Measurements from ENCODE around the gene SMOC2.

SMOC2 gene

DNA sequence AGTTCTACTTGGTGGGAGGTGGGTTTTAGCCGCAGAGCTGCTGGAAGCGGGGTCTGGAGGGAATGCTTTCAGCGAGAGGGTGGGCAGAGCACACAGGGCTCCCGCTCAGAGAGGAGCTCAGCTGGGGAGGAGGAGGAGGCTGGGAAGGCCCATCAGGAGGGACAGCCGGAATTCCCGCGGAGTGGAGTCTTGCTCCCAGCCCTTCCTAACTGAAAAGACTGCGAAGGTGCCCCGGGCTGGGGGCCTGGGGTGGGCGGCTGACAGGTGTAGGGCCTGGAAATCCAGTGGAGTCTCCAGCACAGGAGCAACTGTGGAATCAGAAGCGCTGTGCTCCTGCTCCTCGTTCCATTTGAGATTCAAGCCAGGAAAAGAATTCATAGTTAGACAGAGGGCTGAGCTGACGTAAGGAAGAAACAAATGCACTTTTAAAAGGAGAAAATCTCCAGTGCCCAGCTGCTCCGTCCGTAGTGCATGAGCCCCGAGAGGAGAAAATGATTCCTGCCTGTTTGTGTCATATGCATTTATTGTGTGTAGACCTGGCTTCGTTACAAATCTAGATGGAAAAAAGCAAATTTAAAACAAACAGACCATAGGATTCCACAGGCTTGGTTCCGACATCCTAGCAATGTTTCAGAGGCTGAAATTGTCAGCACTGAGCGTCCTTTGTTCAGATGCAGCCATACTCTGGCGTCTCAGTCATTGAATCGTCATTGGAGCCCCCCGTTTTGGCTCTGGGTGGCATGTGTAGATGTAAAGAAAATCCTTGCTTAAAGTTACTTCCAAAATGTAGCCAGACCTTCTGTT is 197.7 kb downstream of the SMOC2 start:
- H3K4me3 ChIP-seq (ENCODE audit: low read length) = no peak overlapping the region
- TF ChIP-seq, protein P1, sequence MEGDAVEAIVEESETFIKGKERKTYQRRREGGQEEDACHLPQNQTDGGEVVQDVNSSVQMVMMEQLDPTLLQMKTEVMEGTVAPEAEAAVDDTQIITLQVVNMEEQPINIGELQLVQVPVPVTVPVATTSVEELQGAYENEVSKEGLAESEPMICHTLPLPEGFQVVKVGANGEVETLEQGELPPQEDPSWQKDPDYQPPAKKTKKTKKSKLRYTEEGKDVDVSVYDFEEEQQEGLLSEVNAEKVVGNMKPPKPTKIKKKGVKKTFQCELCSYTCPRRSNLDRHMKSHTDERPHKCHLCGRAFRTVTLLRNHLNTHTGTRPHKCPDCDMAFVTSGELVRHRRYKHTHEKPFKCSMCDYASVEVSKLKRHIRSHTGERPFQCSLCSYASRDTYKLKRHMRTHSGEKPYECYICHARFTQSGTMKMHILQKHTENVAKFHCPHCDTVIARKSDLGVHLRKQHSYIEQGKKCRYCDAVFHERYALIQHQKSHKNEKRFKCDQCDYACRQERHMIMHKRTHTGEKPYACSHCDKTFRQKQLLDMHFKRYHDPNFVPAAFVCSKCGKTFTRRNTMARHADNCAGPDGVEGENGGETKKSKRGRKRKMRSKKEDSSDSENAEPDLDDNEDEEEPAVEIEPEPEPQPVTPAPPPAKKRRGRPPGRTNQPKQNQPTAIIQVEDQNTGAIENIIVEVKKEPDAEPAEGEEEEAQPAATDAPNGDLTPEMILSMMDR (IDR thresholded peaks at IDR 0.05; ENCODE audit: low read depth, low read length) = no peak
- TF ChIP-seq EZH2phosphoT487 (IDR thresholded peaks at IDR 0.05; ENCODE audit: low read depth) = no peak
- H2AFZ ChIP-seq (ENCODE audit: low read depth, low read length) = no peak overlapping the region
- no peaks in the 10 kb centered on the region for H3K27me3 ChIP-seq (ENCODE audit: low read depth, low read length)
- H3K9me3 ChIP-seq (ENCODE audit: insufficient read depth, low read length) = no peaks in the 10 kb centered on the region
- no peaks in the 10 kb centered on the region for H3K36me3 ChIP-seq (replicated peaks; ENCODE audit: low read depth, low read length)
- H3K4me1 ChIP-seq (ENCODE audit: low read length) = no peaks in the 10 kb centered on the region
- no peaks in the 10 kb centered on the region for H3K79me2 ChIP-seq (ENCODE audit: low read length)
- H3K9ac ChIP-seq (ENCODE audit: low read length) = no peak overlapping the region
- no peaks in the 10 kb centered on the region for H4K20me1 ChIP-seq (ENCODE audit: insufficient read depth, low read length)
- no peak overlapping the region for H3K27ac ChIP-seq (ENCODE audit: low read length)
- H3K4me2 ChIP-seq (ENCODE audit: low read length) = no peak overlapping the region

DNA sequence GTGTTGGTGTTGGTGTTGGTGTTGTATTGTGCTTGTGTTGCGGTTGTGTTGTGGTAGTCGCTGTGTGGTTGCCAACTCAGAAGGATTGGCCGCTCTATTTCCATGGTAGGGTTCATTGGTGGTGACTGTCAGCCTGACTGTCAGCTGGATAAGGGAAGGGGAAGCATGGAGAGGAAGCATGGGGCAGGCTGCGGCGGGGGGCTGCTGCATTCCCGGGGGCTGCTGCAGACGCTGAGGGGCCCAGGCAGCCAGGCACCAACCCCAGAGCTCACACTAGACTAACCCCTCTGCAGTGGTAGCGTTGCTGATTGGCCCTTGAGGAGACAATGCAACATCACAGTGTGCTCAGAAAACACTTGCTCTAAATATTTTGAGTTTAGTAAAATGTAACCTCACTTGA is 199.2 kb downstream of the SMOC2 start:
- TF ChIP-seq EZH2phosphoT487 (IDR thresholded peaks at IDR 0.05; ENCODE audit: low read depth) = no peak
- TF ChIP-seq, protein P1 (IDR thresholded peaks at IDR 0.05; ENCODE audit: low read depth, low read length) = no peak
- H3K9ac ChIP-seq (ENCODE audit: low read length) = no peak overlapping the region

DNA sequence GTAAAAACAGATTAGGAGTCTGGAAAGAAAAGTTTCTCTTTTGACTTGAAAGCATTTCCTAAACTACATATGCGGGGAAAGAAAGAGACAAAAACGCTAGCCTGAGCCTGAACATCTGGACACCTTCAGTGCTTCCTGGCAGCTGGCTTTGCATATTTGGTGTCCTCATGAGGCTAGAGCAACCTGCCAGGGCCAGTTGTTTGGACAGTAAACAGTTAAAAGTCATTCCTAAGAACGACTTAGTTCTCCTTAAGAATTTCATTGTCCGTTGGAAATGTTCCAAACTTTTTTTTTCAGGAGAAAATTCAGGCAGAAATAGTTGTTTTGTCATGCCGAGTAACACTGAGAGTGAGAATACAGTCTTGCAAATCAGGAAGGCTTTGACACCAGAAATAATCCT is 199.8 kb downstream of the SMOC2 start:
- Histone ChIP-seq H3K9me3 (ENCODE audit: insufficient read depth, low read length) (no peaks in the 10 kb centered on the region), H3K27me3 (ENCODE audit: low read depth, low read length) (no peaks in the 10 kb centered on the region), H4K20me1 (ENCODE audit: insufficient read depth, low read length) (no peaks in the 10 kb centered on the region), H2AFZ (ENCODE audit: low read depth, low read length) (no peak overlapping the region), H3K9ac (ENCODE audit: low read length) (no peak overlapping the region), H3K4me2 (ENCODE audit: low read length) (no peak overlapping the region), H3K27ac (ENCODE audit: low read length) (no peak overlapping the region), H3K36me3 (replicated peaks; ENCODE audit: low read depth, low read length) (no peaks in the 10 kb centered on the region), H3K4me1 (ENCODE audit: low read length) (no peaks in the 10 kb centered on the region), H3K4me3 (ENCODE audit: low read length) (no peak overlapping the region), H3K79me2 (ENCODE audit: low read length) (no peaks in the 10 kb centered on the region)
- TF ChIP-seq, protein P1 (IDR thresholded peaks at IDR 0.05; ENCODE audit: low read depth, low read length) = no peak
- TF ChIP-seq EZH2phosphoT487 (IDR thresholded peaks at IDR 0.05; ENCODE audit: low read depth) = no peak

More for the DNA sequence above, 199.2 kb downstream of the SMOC2 start:
- no peak overlapping the region for H2AFZ ChIP-seq (ENCODE audit: low read depth, low read length)
- no peaks in the 10 kb centered on the region for H3K27me3 ChIP-seq (ENCODE audit: low read depth, low read length)
- H3K4me1 ChIP-seq (ENCODE audit: low read length) = no peaks in the 10 kb centered on the region
- H3K4me3 ChIP-seq (ENCODE audit: low read length) = no peak overlapping the region
- no peaks in the 10 kb centered on the region for H3K79me2 ChIP-seq (ENCODE audit: low read length)
- H4K20me1 ChIP-seq (ENCODE audit: insufficient read depth, low read length) = no peaks in the 10 kb centered on the region
- H3K36me3 ChIP-seq (replicated peaks; ENCODE audit: low read depth, low read length) = no peaks in the 10 kb centered on the region
- H3K9me3 ChIP-seq (ENCODE audit: insufficient read depth, low read length) = no peaks in the 10 kb centered on the region
- H3K4me2 ChIP-seq (ENCODE audit: low read length) = no peak overlapping the region
- no peak overlapping the region for H3K27ac ChIP-seq (ENCODE audit: low read length)

DNA sequence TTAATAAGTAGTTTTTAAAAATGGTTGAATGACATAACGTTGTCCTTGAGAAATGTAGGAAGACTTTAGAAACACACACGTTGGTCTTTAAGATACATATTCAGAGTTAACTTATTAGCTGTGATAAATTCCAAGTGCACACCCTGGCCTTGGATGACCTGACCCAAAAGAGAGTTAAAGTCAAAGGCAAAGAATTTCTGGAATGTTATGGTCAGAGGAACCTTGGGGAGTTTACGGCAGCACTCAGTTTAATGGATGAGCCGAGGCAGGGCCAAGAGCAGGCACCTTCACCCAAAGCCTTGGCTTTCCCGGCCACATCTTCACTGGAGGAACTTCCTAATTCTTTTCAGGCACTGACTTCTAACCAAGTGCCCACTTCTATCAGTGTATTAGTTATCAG is 200.5 kb downstream of the SMOC2 start:
- Histone ChIP-seq H3K27me3 (ENCODE audit: low read depth, low read length) (no peaks in the 10 kb centered on the region), H3K9ac (ENCODE audit: low read length) (no peak overlapping the region), H3K4me2 (ENCODE audit: low read length) (no peak overlapping the region), H3K27ac (ENCODE audit: low read length) (no peak overlapping the region), H3K4me3 (ENCODE audit: low read length) (no peak overlapping the region), H3K9me3 (ENCODE audit: insufficient read depth, low read length) (no peaks in the 10 kb centered on the region), H3K36me3 (replicated peaks; ENCODE audit: low read depth, low read length) (no peaks in the 10 kb centered on the region), H2AFZ (ENCODE audit: low read depth, low read length) (no peak overlapping the region), H3K4me1 (ENCODE audit: low read length) (no peaks in the 10 kb centered on the region), H3K79me2 (ENCODE audit: low read length) (no peaks in the 10 kb centered on the region), H4K20me1 (ENCODE audit: insufficient read depth, low read length) (no peaks in the 10 kb centered on the region)
- TF ChIP-seq, protein P1 (IDR thresholded peaks at IDR 0.05; ENCODE audit: low read depth, low read length) = no peak
- no peak for TF ChIP-seq EZH2phosphoT487 (IDR thresholded peaks at IDR 0.05; ENCODE audit: low read depth)

Measured in OCI-LY3 (cell line).